Panc1 (cell line): ENCODE results near the gene RRP1. TPM values are rescaled to one million over a fixed set of nuclear protein-coding genes. Genes with fewer than 3 reads are reported as not detected.

ENCODE experiments used
- ATAC-seq: fragments of 200-7000 bp; cut with Tn5 transposase; 2 replicates; pipeline ENCODE4 v1.9.1; 2020; ENCODE audit warnings: mild to moderate bottlenecking, moderate library complexity
- BruUV-seq: library from RNA; stranded (reverse); fragments of 400-500 nt; replicated peaks from 2 replicates; lab custom pipeline; 2021; lab: Mats Ljungman, UMichigan
- CTCF ChIA-PET: fragments of 300-600 bp; sonication (Branson Sonifier 250); formaldehyde crosslinking; loops from one replicate; lab custom pipeline; 2022; ENCODE audit warnings: antibody characterized with exemption; lab: Charles Lee
- POLR2A ChIA-PET: fragments of 300-600 bp; sonication (Branson Sonifier 250); formaldehyde crosslinking; loops from one replicate; lab custom pipeline; 2022; ENCODE audit warnings: antibody characterized with exemption; lab: Charles Lee
- DNase-seq: peaks from one replicate; pipeline ENCODE4 v3.0.0-alpha.2; 2010; ENCODE audit warnings: low read depth, low spot score
- H3K27ac ChIP-seq: 2 replicates; pipeline ENCODE4 v1.5.1; 2011; ENCODE audit warnings: mild to moderate bottlenecking, low read length, inconsistent platforms
- H3K27me3 ChIP-seq: fragments of 200-500 bp; sonication (Bioruptor generic); 2 replicates; pipeline ENCODE4 v1.6.0; 2014; ENCODE audit warnings: low read length, inconsistent platforms; ENCODE audit not compliant: control insufficient read depth, insufficient read depth
- H3K36me3 ChIP-seq: fragments of 200-500 bp; sonication (Bioruptor generic); 2 replicates; pipeline ENCODE4 v1.5.1; 2014; ENCODE audit warnings: inconsistent platforms, mild to moderate bottlenecking, low read length, moderate library complexity; ENCODE audit not compliant: control insufficient read depth, insufficient read depth
- H3K4me1 ChIP-seq: 2 replicates; pipeline ENCODE4 v1.5.1; 2011; ENCODE audit warnings: inconsistent platforms, mild to moderate bottlenecking, low read length, moderate library complexity; ENCODE audit not compliant: control insufficient read depth, insufficient read depth
- H3K4me3 ChIP-seq, 2 experiments: 2 replicates each; pipeline ENCODE4 v1.5.1; 2011 to 2012; ENCODE audit warnings: low read depth in 2 of 2, low read length in 2 of 2, mild to moderate bottlenecking in 2 of 2, inconsistent platforms in 1 of 2, moderate library complexity in 1 of 2
- H3K9me3 ChIP-seq: fragments of 200-500 bp; sonication (Bioruptor generic); 2 replicates; pipeline ENCODE4 v1.5.1; 2014; ENCODE audit warnings: low read depth, mild to moderate bottlenecking, inconsistent platforms, low read length, moderate library complexity; ENCODE audit not compliant: control insufficient read depth, insufficient read depth
- CTCF ChIP-seq: fragments of 450-650 bp; IDR thresholded peaks from 2 replicates; pipeline ENCODE4 v1.5.1; 2017; ENCODE audit warnings: mild to moderate bottlenecking
- POLR2AphosphoS5 ChIP-seq: IDR thresholded peaks from 2 replicates; pipeline ENCODE4 v1.6.1; 2012; ENCODE audit warnings: mild to moderate bottlenecking, low read depth, low read length, moderate library complexity
- SIN3A ChIP-seq: IDR thresholded peaks from 2 replicates; pipeline ENCODE4 v1.6.1; 2012; ENCODE audit warnings: low read depth, mild to moderate bottlenecking, low read length, moderate library complexity, borderline replicate concordance; ENCODE audit not compliant: insufficient read depth
- TCF7L2 ChIP-seq: IDR thresholded peaks from 2 replicates; pipeline ENCODE4 v1.6.1; 2011; ENCODE audit warnings: mild to moderate bottlenecking, low read depth, low read length, inconsistent platforms
- in situ Hi-C: cut with HindIII; loops from 2 replicates; pipeline ENCODE4 v1.10.0; 2016; ENCODE audit warnings: low sequenced_read_pairs, low pct_unique_long_range_greater_than_20kb
- intact Hi-C: fragments of 100-400 bp; cut with micrococcal nuclease; formaldehyde crosslinking; loops from one replicate; pipeline ENCODE4 v1.10.0; 2022; ENCODE audit not compliant: unreplicated experiment
- total RNA-seq: library from RNA; stranded (reverse); gene quantifications from one replicate; pipeline ENCODE4 v1.2.1, GENCODE V29; 2021; ENCODE audit not compliant: unreplicated experiment
- TF ChIP-seq, protein P1 (sequence below), 2 experiments: IDR thresholded peaks; 2 replicates each; pipeline ENCODE4 v1.6.1; 2011 to 2012; ENCODE audit warnings: low read depth in 2 of 2, control low read depth in 1 of 2, low read length in 1 of 2, mild to moderate bottlenecking in 1 of 2, moderate library complexity in 1 of 2; ENCODE audit not compliant: insufficient read depth in 1 of 2

Gene RRP1
- total RNA-seq, 1 experiment from 2014 or later: 41.8 TPM

DNA sequence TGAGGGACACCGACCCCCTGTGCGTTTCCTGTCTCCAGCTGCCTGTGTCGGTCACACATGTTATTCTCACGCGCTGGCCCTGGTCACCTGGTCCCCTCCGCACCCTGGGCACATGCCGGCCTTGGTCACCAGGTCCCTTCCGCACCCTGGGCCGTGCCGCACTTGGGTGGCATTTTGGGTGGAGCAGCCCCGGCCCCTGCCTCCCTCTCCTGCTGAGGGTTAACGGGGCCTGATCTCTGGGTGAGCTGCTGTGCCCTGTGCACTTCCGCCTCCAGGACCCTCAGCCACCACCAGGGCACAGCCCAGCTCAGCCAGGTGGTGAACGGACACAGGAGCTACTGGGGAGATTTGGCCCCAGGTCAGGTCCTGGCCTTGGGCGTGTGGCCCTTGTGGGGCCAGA is 26.6 kb downstream of the RRP1 start:
- in situ Hi-C loops (no loop called here), intact Hi-C loops (no loop called here)
- POLR2A ChIA-PET: no interaction called here
- Histone ChIP-seq H3K27ac (no peak overlapping the region), H3K27me3 (no peaks in the 10 kb centered on the region), H3K9me3 (no peaks in the 10 kb centered on the region), H3K36me3 (no peaks in the 10 kb centered on the region), H3K4me1 (peaks cover 9% of the 10 kb centered on the region), H3K4me3 (no peak overlapping the region)
- CTCF ChIA-PET: no interaction called here
- DNase-seq (no peak), ATAC-seq (no peak)
- no peak for TF ChIP-seq SIN3A
- no peak for TF ChIP-seq CTCF
- no peak for TF ChIP-seq POLR2AphosphoS5
- TF ChIP-seq, protein P1, sequence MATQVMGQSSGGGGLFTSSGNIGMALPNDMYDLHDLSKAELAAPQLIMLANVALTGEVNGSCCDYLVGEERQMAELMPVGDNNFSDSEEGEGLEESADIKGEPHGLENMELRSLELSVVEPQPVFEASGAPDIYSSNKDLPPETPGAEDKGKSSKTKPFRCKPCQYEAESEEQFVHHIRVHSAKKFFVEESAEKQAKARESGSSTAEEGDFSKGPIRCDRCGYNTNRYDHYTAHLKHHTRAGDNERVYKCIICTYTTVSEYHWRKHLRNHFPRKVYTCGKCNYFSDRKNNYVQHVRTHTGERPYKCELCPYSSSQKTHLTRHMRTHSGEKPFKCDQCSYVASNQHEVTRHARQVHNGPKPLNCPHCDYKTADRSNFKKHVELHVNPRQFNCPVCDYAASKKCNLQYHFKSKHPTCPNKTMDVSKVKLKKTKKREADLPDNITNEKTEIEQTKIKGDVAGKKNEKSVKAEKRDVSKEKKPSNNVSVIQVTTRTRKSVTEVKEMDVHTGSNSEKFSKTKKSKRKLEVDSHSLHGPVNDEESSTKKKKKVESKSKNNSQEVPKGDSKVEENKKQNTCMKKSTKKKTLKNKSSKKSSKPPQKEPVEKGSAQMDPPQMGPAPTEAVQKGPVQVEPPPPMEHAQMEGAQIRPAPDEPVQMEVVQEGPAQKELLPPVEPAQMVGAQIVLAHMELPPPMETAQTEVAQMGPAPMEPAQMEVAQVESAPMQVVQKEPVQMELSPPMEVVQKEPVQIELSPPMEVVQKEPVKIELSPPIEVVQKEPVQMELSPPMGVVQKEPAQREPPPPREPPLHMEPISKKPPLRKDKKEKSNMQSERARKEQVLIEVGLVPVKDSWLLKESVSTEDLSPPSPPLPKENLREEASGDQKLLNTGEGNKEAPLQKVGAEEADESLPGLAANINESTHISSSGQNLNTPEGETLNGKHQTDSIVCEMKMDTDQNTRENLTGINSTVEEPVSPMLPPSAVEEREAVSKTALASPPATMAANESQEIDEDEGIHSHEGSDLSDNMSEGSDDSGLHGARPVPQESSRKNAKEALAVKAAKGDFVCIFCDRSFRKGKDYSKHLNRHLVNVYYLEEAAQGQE (IDR thresholded peaks at IDR 0.05; ENCODE audit: insufficient read depth in 1 of 2, low read depth in 2 of 2, low read length in 1 of 2): no peak
- TF ChIP-seq TCF7L2: no peak
- no TSS peak for BruUV-seq

DNA sequence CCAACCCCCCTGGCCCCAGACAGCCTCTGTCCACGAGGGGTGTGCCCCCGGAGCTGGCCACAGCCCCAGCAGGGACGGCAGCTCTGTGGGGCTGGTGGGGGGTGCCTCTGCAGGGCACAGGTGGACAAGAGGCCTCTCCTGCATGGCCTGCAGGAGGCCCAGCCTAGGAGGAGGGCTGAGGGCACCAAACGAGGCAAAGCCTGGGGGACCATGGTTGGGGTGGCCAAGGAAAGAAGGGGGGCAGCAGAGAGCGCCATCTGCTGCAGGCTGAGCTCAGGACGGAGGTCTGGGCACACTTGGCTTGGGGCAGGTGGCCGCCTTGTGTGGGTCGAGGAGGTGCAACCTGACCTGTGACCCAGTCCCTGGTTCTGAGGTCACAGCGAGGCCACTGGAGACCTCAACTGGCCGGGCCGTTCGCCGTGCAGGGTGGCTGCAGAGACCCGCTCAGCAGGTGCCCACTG is 27.3 kb downstream of the RRP1 start:
- Histone ChIP-seq H3K4me1 (peaks cover 5% of the 10 kb centered on the region), H3K36me3 (no peaks in the 10 kb centered on the region), H3K27me3 (no peaks in the 10 kb centered on the region), H3K4me3 (no peak overlapping the region), H3K9me3 (no peaks in the 10 kb centered on the region), H3K27ac (no peak overlapping the region)
- in situ Hi-C loops: no loop called here
- no peak for DNase-seq
- CTCF ChIA-PET: interaction anchor here (0.6 kb wide), 1 partner anchor 145 kb away, joined by 7 read pairs; no protein-coding TSS in a partner anchor
- POLR2A ChIA-PET: no interaction called here
- ATAC-seq: no peak
- intact Hi-C loops: no loop called here
- TF ChIP-seq, protein P1 (IDR thresholded peaks at IDR 0.05; ENCODE audit: insufficient read depth in 1 of 2, low read depth in 2 of 2, low read length in 1 of 2): no peak
- TF ChIP-seq POLR2AphosphoS5 (no peak), SIN3A (no peak), TCF7L2 (no peak), CTCF (peak; percentile 45; the same call in 1 of the 2 replicates)
- BruUV-seq: no TSS peak
